Activated CD8-positive, alpha-beta memory T cell treated with anti-CD3 and anti-CD28 coated beads for 36 hours (primary cell): ENCODE measurements around the gene RAD1. TPM values are rescaled to one million over a fixed set of nuclear protein-coding genes. Genes with fewer than 3 reads are reported as not detected.

Experiments used
- CTCF ChIA-PET: fragments of 350-600 bp; sonication (Branson Sonifier 250); formaldehyde crosslinking; loops from one replicate; lab custom pipeline; 2021; ENCODE audit warnings: antibody characterized with exemption; lab: Charles Lee
- POLR2A ChIA-PET: fragments of 350-600 bp; sonication (Branson Sonifier 250); formaldehyde crosslinking; loops from one replicate; lab custom pipeline; 2021; ENCODE audit warnings: antibody characterized with exemption; lab: Charles Lee
- total RNA-seq, 2 experiments: library from RNA; stranded (reverse); gene quantifications; one replicate each; pipeline ENCODE4 v1.2.3, GENCODE V29; 2021

RAD1 gene
- total RNA-seq, 2 experiments from 2014 or later, result 48.2 to 49.0 TPM

DNA sequence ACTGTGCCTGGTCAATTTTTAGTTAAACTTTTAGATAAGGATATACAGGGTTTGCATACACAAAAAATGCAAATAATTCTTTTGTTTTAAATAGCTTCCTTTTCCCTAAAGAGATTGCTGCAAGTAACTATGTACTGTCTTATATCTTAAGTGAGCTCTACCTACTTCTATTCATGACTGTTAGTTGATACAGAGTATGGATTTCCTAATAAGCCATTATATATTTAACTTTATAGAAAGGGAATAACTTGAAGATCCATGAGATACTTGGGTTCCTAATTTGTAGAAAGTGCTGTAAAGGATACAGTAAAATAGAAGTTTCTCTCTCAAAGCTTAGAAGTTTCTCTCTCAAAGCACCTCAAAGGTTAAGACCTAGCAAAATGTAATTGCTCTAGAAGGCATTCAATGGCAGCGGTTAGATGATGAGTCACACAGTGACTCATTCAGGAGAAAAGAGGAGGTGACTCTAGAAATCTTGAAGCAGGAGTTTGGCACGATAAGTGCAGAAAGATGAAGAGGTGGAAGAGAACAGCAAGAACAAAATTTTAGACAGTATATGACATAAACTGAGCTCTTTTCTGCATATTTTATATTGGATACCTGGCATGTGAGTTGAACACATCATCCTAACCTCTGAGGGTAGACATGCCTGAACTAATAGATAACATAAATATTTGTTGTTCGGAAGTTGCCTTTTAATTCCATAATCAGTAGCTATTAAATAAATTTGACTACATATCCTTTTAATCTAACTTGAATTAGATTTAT is 8.6 kb upstream of the RAD1 start:
- ChIA-PET POLR2A (interaction anchor here (0.6 to 1.2 kb wide), 2 partner anchors 8 to 28 kb away, joined by 3 to 6 read pairs; partner anchors contain the start of genes BRIX1 and RAD1), CTCF (interaction anchor here (0.8 to 1.1 kb wide), 2 partner anchors 9 to 86 kb away, joined by 3 read pairs; partner anchors contain the start of genes BRIX1 and RAD1)

DNA sequence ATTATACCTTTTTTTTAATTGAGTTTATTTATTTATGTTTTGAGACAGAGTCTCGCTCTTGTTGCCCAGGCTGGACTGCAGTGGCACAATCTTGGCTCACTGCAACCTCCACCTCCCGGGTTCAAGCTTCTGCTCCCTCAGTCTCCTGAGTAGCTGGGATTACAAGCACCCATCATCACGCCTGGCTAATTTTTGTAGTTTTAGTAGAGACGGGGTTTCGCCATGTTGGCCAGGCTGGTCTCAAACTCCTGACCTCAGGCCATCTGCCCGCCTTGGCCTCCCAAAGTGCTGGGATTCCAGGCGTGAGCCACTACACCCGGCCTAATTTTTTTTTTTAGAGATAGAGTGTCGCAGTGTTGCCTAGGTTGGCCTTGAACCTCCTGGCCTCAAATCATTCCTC is 8.0 kb upstream of the RAD1 start:
- CTCF ChIA-PET, result interaction anchor here (1.1 kb wide), 1 partner anchor 85 kb away, joined by 3 read pairs; no protein-coding TSS in a partner anchor

DNA sequence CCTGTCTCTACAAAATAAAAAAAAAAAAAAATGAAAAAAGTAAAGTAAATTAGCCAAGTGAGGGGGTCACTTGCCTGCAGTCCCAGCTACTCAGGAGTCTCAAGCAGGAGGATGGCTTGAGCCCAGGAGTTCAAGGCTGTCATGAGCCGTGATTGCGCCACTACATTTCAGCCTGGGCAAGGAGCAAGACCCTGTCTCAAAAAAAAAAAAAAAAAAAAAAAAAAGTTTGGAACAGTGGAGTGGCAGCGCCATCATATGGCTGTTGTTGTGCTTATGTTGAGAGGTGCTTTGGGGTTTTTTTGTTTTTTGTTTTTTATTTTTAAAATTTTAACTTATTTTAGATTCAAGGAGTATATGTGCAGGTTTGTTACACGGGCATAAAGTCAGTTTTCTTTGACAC is 3.8 kb upstream of the RAD1 start:
- ChIA-PET POLR2A (no interaction called here), CTCF (interaction anchor here (0.7 kb wide), 2 partner anchors 412 to 1734 kb away, joined by 3 to 4 read pairs; no protein-coding TSS in a partner anchor)

More for the DNA sequence above, 8.0 kb upstream of the RAD1 start:
- POLR2A ChIA-PET, result interaction anchor here (1.2 kb wide), 1 partner anchor 8 kb away, joined by 6 read pairs; the partner anchor contains the start of genes BRIX1 and RAD1

DNA sequence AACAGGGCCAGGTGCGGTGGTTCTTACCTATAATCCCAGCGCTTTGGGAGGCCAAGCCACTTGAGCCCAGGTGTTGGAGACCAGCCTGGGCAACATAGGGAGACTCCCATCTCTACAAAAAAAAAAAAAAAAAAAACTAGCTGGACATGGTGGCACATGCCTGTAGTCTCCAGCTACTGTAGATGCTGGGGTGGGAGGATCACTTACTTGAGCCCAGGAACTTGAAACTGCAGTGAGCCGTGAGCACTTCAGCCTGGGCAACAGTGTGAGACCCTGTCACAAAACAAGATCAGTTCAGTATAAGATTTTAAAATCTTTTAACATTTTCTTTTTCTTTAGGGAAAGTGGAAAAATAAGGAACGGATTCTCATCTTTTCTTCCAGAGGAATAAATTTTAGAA is 2.7 kb upstream of the RAD1 start:
- ChIA-PET POLR2A (interaction anchor here (5.1 kb wide), 1 partner anchor 12 kb away, joined by 73 read pairs; the partner anchor contains the start of gene DNAJC21), CTCF (interaction anchor here (0.6 to 1.4 kb wide), 2 partner anchors 10 to 12 kb away, joined by 4 read pairs; no protein-coding TSS in a partner anchor)

DNA sequence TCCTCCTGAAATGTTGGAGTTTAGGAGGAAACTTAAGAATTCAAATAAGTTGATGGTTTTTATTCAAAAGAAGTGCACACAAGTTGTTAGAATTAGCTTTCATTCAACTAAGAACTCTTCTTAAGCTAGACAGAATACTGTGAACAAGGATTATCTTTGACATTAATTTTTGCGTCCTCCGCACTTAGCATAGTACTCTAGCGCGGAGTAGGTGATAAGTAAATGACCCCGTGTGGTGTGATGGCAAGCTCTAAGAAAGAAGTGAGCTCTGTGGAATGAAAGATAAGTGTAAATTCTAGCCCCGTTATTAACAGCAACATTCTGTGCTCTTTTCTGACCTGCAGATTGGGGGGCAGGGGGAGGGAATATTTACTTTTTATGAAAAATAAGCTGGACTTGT is 1.2 kb upstream of the RAD1 start:
- POLR2A ChIA-PET, result interaction anchor here (1.2 to 5.1 kb wide), 2 partner anchors 10 to 13 kb away, joined by 3 to 73 read pairs; partner anchors contain the start of gene DNAJC21
- CTCF ChIA-PET, result interaction anchor here (0.7 to 1.4 kb wide), 3 partner anchors 13 to 1010 kb away, joined by 3 to 4 read pairs (median 4); no protein-coding TSS in a partner anchor

DNA sequence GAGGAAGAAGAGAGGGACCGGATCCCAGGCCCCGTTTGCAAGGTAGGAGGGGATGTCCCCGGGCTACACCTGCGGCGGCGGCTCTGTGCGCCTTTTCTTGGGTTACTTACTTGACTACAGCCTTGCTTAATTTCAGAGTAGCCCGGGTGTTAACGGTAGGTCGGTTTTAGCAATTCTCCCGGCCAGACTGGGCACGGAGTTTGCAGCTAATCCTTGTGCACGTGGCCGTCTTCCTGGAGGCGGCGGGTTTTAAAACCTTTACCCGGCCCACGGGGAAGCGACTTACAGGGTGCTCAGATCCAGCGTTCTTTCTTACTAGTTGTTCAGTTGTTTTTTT is 520 bp upstream of the RAD1 start:
- CTCF ChIA-PET, result interaction anchor here (0.7 to 1.9 kb wide), 2 partner anchors 13 to 467 kb away, joined by 4 to 15 read pairs; partner anchors contain the start of gene DNAJC21
- POLR2A ChIA-PET, result interaction anchor here (1.2 to 5.1 kb wide), 3 partner anchors 8 to 14 kb away, joined by 3 to 73 read pairs (median 6); partner anchors contain the start of gene DNAJC21

DNA sequence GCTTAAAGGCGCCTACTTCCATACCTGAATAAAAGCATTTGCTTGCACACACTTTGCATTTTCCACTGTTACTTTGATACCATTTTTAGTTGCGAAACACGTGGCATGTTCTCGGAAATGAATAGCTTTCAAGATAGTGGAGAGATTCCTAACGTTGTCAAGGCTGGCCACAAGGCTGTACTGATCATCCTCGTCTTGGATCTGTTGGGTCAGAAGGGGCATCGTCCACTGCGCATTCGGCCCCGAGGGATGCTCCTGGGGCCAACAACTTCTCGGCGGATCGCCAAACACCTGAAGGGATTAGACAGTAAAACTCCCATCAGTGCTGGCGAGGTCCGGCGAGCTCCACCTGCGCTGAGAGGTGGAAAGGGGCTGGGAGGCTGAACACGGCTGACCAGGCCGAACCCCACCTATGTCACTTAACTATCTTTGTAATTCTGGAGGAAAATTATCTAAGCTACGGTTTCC is 599 bp downstream of the RAD1 start:
- CTCF ChIA-PET, result interaction anchor here (1.0 to 1.9 kb wide), 3 partner anchors 9 to 18 kb away, joined by 3 to 15 read pairs (median 4); partner anchors contain the start of gene DNAJC21
- POLR2A ChIA-PET, result interaction anchor here (5.1 kb wide), 1 partner anchor 15 kb away, joined by 73 read pairs; the partner anchor contains the start of gene DNAJC21

DNA sequence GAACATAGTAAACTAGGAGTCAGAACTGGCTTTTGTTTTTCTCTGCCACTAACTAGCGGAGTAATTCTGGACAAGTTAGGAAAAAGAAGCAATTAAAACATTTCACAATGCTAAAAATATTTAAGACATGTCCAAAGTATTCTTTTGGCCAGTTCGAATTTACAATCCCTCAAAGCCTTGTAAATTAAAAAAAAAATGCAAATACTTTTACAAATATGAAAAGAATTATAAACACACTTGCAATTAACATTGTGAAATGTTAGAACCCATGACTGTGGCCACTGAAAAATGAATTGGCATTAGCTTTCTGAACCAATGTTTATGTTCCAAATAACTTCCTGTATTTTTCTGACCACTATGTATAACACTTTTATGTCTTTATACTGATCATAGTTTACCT is 2.2 kb downstream of the RAD1 start:
- POLR2A ChIA-PET, result no interaction called here
- CTCF ChIA-PET, result no interaction called here

DNA sequence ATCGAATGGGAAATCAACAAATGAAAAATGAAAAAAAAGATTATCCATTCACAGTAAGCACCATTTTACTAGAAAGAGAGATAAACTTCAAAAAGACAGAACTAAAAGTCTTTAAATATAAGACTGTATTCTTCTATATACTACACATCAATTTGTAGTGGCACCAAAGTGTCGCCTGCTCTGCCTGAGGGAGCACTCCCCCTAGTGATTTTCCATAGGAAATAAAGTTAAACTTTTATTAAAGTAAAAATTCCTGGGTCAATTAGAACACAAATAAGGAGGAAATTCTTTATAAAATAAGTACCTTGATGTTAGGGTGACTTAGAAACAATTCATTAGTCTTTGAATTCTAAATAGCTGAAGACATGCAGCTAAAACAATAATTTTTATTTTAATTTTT is 9.7 kb downstream of the RAD1 start:
- CTCF ChIA-PET, result no interaction called here

DNA sequence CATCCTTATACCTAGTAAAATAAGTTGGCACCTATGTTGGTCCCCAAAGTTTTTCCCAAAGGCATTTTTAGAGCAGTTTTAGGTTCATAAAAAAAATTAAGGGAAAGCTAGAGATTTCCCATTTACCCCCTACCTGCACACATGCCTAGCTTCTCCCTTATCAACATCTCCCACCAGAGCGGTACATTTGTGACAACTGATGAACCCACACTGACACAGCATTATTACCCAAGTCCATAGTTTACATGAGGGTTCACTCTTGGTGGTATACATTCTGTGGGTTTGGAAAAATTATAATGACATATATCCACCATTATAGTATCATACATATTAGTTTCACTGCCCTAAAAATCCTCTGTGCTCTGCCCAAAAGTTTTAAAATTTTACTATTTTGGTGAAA is 12.0 kb downstream of the RAD1 start:
- POLR2A ChIA-PET, result interaction anchor here (0.7 kb wide), 1 partner anchor 100 kb away, joined by 3 read pairs; no protein-coding TSS in a partner anchor
- CTCF ChIA-PET, result interaction anchor here (1.7 to 2.3 kb wide), 2 partner anchors 380 to 417 kb away, joined by 4 to 6 read pairs; no protein-coding TSS in a partner anchor

More for the DNA sequence above, 9.7 kb downstream of the RAD1 start:
- POLR2A ChIA-PET, result no interaction called here

DNA sequence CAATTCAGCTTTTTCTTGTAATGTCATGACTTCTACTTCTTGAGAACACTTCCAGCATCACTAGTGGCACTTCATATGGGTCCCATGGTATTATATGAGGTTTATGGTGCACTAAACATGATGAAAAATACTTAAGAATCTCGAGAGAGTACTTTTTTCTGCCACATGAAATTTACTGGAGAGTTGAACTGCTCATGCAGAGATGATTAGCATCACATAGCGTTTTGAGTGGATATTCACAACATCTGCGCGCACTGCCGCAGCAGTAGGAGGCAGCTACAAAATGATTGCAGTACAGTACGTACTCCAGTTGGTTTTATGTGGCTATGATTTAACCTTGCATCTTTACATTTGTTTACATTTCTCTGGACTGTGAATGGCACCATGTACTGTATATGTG is 14.7 kb downstream of the RAD1 start:
- ChIA-PET POLR2A (no interaction called here), CTCF (no interaction called here)

DNA sequence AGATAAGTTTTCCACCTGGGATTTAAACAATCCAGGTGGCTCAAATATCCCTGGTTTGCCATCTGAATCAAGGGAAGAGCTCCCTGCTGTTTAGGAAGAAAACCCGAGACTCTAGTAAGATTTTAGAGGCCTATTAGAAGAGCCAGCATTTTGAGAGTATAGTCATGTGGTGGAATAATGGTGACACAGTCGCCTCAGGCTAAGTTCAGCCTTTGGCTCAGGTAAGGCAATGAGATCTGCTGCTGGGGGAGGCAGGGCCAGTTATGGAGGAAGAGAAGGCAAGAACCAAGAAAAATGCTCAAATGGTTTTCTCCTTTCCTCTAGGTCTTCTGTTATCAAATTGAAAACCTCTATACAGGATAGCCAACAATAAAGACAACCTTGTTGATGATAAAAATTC is 16.2 kb downstream of the RAD1 start:
- POLR2A ChIA-PET, result no interaction called here

DNA sequence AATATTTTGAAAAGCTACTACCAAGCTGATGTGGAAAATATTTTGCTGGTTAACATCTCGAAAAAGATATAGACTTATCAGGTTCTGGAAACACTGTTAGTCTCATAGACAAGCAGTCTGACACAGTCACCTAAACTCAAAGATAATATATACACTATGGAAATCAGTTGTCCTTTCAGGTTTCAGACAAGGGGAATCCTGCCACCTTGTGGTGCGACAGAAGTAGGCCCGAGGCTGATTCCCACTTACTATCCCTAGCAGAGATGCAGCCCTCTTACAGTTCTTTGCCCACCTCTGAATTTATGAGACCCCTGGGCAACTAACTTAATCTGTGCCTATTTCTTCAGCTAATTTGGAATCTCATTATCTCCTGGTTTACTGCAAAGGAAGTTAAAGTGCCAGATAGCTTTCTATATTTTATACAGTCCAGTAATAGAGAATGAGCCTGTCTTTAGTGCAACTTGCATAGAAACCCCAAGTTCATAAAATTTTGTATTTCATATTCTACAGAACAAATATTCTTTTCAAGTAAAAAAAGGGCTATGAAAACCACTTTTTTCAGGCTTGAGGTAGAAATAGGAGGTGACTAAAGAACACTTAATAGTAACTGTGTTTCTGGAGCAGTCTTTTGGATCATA is 16.9 kb downstream of the RAD1 start:
- CTCF ChIA-PET, result interaction anchor here (0.6 to 1.4 kb wide), 6 partner anchors 13 to 435 kb away, joined by 3 to 6 read pairs (median 4); no protein-coding TSS in a partner anchor
- POLR2A ChIA-PET, result no interaction called here

More for the DNA sequence above, 16.2 kb downstream of the RAD1 start:
- CTCF ChIA-PET, result interaction anchor here (0.6 to 1.2 kb wide), 5 partner anchors 12 to 436 kb away, joined by 3 to 4 read pairs (median 3); no protein-coding TSS in a partner anchor

DNA sequence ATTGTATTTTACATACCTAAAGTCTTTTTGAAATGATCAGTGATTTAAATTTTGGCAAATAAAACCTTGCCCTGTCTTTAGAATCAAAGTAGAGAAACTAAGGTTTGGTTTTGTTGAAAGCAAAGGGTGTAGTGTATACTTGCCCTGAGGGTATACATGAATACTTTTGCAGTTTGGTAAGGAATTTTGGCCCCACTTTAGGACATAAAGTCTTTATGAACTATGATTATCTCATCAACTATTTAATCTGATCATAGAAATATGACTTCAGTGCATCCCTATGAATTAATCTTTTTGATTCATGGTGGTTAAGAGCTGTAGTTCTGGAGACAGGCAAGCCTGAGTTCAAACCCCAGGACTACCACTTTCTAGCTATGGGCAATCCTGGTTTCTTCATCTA is 17.7 kb downstream of the RAD1 start:
- ChIA-PET CTCF (interaction anchor here (1.2 to 1.4 kb wide), 2 partner anchors 16 to 423 kb away, joined by 3 to 6 read pairs; no protein-coding TSS in a partner anchor), POLR2A (no interaction called here)

DNA sequence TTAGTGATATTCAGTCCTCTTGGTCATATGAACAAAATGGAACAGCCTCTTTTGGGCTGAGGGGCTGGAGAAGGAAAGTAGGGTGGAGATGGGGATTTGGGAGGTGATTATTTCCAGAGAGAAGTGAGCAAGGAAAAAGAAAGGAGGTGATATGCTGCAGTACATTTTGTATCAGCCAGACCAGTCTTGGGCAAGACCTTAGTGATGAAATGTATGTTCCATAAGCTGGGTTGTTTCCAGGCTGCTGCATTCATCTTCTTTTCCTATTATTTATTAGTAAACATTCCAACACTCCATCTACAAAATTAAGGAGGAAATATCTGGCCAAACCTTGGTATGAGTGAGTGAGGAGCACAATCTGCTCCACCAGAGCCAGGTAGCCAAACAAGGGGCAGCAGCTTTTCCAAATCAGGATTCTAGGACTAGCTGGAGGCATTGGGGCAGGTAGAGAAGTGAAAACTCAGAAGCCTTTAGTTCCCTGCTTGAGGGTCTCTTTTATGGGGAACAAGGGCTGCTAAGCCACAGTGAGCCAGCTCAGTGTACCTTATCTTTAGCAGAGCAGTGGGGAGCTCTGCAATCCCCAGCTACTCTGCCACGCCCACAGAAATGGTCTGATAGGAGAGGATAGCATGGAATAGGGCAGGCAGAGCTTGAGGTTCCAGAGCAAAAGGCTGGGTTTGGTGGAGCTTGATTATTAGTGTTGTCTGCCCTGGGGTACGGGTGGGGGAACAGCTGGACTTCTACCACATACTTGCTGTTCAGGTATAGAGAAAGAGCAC is 19.5 kb downstream of the RAD1 start:
- ChIA-PET CTCF (no interaction called here), POLR2A (no interaction called here)

DNA sequence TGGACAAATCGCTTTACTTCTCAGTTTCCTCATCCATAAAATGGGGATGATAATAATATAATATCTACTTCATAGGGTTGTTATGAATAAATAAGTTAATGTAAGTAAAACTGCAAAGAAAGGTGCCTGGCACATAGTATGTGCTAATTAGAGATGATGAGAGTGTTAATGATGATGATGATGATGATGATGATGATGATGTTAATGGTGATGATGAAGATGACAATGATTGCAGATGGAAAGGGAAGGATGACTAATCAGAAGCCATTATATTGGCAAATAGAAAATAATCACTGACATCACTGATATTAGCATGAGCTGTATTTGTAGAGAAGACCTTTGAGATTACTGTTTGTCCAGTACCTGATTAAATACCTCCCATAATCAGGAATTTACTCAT is 20.6 kb downstream of the RAD1 start:
- POLR2A ChIA-PET, result no interaction called here
- CTCF ChIA-PET, result no interaction called here

DNA sequence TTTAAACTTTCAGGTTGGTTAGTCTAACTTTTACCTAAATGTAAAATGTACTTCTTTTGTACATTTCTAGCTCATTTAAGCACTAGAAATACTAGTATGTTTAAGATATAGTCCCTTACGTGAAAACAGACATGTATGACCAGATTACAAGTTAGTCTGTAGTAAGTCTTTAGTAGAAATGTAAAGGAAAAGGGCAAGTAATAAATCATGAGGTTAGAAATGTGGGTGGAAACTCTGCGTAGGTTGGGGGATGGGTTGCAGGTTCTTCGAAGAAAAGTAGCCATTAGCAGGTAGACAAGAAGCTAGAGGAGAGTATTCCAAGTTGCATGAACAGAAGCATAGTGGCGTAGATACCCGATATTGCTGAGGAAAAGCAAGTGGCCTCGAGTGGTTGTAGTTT is 22.9 kb downstream of the RAD1 start:
- ChIA-PET POLR2A (no interaction called here), CTCF (interaction anchor here (1.0 kb wide), 1 partner anchor 418 kb away, joined by 4 read pairs; no protein-coding TSS in a partner anchor)

DNA sequence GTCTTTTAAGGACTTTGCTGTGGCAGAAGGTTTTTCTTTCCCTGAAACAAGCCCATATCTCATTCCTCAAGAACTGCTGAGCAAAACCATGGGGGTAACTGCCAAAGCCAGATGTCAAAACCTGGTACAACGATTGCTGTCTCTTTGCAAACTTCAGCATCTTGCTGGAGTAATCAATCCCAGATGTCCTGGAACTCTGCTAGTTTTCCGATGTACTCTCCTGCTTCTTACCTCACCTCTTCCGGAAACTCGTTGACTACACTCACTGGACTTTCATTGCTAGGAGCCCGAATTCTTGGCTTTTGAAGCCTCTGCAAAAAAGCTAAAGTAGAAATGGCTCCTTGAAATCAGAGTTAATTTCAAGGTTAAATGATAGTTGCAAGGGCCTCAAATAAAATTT is 23.3 kb downstream of the RAD1 start:
- CTCF ChIA-PET, result interaction anchor here (1.0 kb wide), 1 partner anchor 417 kb away, joined by 4 read pairs; no protein-coding TSS in a partner anchor
- POLR2A ChIA-PET, result no interaction called here
